SK-N-SH (cell line): ENCODE results near the gene TTYH3. TPM values are rescaled to one million over a fixed set of nuclear protein-coding genes. Genes with fewer than 3 reads are reported as not detected.

Source experiments
- CTCF ChIA-PET: fragments of 300-600, 350-600 bp; formaldehyde crosslinking; extraction: SDS; loops from one replicate; lab custom pipeline; 2021; lab: Yijun Ruan, JAX
- POLR2A ChIA-PET: fragments of 350-600 bp; sonication (Branson Sonifier 250); formaldehyde crosslinking; extraction: SDS; loops from one replicate; lab custom pipeline; 2020; ENCODE audit warnings: antibody characterized with exemption, inconsistent platforms; lab: Yijun Ruan, JAX
- DNase-seq: peaks from one replicate; pipeline ENCODE4 v3.0.0; 2012
- H2AFZ ChIP-seq: fragments of 200-600 bp; sonication (generic); 2 replicates; pipeline ENCODE4 v1.8.1; 2016; ENCODE audit warnings: antibody characterized with exemption, mild to moderate bottlenecking, low read depth
- H3F3A ChIP-seq: fragments of 200-600 bp; sonication (generic); replicated peaks from 2 replicates; pipeline ENCODE3; 2016; ENCODE audit warnings: antibody characterized with exemption, mild to moderate bottlenecking; ENCODE audit not compliant: insufficient read depth
- H3K27ac ChIP-seq, 2 experiments: fragments of 200-500 bp in 1 of 2; fragments of 200-600 bp in 1 of 2; sonication (Bioruptor generic) in 1 of 2; sonication (generic), shearing (Covaris generic) in 1 of 2; 2 replicates each; pipeline versions ENCODE4 v1.5.1 to v1.6.1; 2014 to 2016; ENCODE audit warnings: low read depth in 2 of 2, inconsistent platforms in 1 of 2, low read length in 1 of 2, mild to moderate bottlenecking in 1 of 2, mixed read lengths in 1 of 2
- H3K27me3 ChIP-seq: fragments of 200-600 bp; sonication (generic), shearing (Covaris generic); 2 replicates; pipeline ENCODE4 v1.6.1; 2016; ENCODE audit warnings: mixed run types; ENCODE audit not compliant: insufficient read depth
- H3K36me3 ChIP-seq, 2 experiments: fragments of 200-500 bp in 1 of 2; fragments of 200-600 bp in 1 of 2; sonication (Bioruptor generic) in 1 of 2; sonication (generic) in 1 of 2; replicated peaks in 1 of 2; 2 replicates each; pipeline versions ENCODE3 to v1.5.1; 2014 to 2016; ENCODE audit warnings: low read length in 1 of 2, mild to moderate bottlenecking in 1 of 2; ENCODE audit not compliant: insufficient read depth in 2 of 2, control insufficient read depth in 1 of 2
- H3K4me1 ChIP-seq, 2 experiments: fragments of 200-500 bp in 1 of 2; fragments of 200-600 bp in 1 of 2; sonication (Bioruptor generic) in 1 of 2; sonication (generic), shearing (Covaris generic) in 1 of 2; 2 replicates each; pipeline versions ENCODE4 v1.5.1 to v1.6.1; 2014 to 2016; ENCODE audit warnings: low read depth in 1 of 2, low read length in 1 of 2, mixed run types in 1 of 2; ENCODE audit not compliant: insufficient read depth in 2 of 2, control insufficient read depth in 1 of 2
- H3K4me2 ChIP-seq: fragments of 200-600 bp; sonication (generic), shearing (Covaris generic); 2 replicates; pipeline ENCODE4 v1.6.1; 2017; ENCODE audit warnings: mixed run types
- H3K4me3 ChIP-seq, 2 experiments: fragments of 200-500 bp in 1 of 2; fragments of 200-600 bp in 1 of 2; sonication (Bioruptor generic) in 1 of 2; sonication (generic), shearing (Covaris generic) in 1 of 2; 2 replicates each; pipeline versions ENCODE4 v1.5.1 to v1.8.1; 2014 to 2016; ENCODE audit warnings: low read depth in 2 of 2, inconsistent platforms in 1 of 2, low read length in 1 of 2, mild to moderate bottlenecking in 1 of 2, mixed read lengths in 1 of 2, moderate library complexity in 1 of 2
- H3K79me2 ChIP-seq: fragments of 200-600 bp; sonication (generic); 2 replicates; pipeline ENCODE4 v1.8.1; 2017; ENCODE audit warnings: mild to moderate bottlenecking; ENCODE audit not compliant: insufficient read depth
- H3K9ac ChIP-seq: fragments of 200-600 bp; sonication (generic); 2 replicates; pipeline ENCODE4 v1.6.1; 2017; ENCODE audit warnings: mixed run types
- H3K9me2 ChIP-seq: fragments of 200-600 bp; sonication (generic); 2 replicates; pipeline ENCODE4 v1.6.1; 2017; ENCODE audit warnings: mixed run types
- H3K9me3 ChIP-seq: fragments of 200-600 bp; sonication (generic); 2 replicates; pipeline ENCODE4 v1.6.1; 2017; ENCODE audit warnings: mixed run types, mild to moderate bottlenecking, moderate library complexity
- H4K20me1 ChIP-seq: fragments of 200-600 bp; sonication (generic); 2 replicates; pipeline ENCODE4 v1.6.1; 2017; ENCODE audit warnings: mild to moderate bottlenecking, mixed run types; ENCODE audit not compliant: insufficient read depth
- EZH2phosphoT487 ChIP-seq: fragments of 200-600 bp; sonication (generic); IDR thresholded peaks from 2 replicates; pipeline ENCODE4 v1.6.1; 2017; ENCODE audit warnings: low read depth, mixed run types, mild to moderate bottlenecking, antibody characterized with exemption, moderate library complexity, borderline replicate concordance
- FOSL2 ChIP-seq: IDR thresholded peaks from 2 replicates; pipeline ENCODE4 v1.4.0; 2012; ENCODE audit warnings: low read depth, mild to moderate bottlenecking, moderate library complexity, borderline replicate concordance
- MAX ChIP-seq: IDR thresholded peaks from 2 replicates; pipeline ENCODE4 v1.4.0; 2012; ENCODE audit warnings: low read depth
- MEF2A ChIP-seq: IDR thresholded peaks from 2 replicates; pipeline ENCODE4 v1.4.0; 2012; ENCODE audit warnings: low read depth, borderline replicate concordance
- NFIC ChIP-seq: IDR thresholded peaks from 2 replicates; pipeline ENCODE4 v1.4.0; 2012; ENCODE audit warnings: borderline replicate concordance
- PBX3 ChIP-seq: IDR thresholded peaks from 2 replicates; pipeline ENCODE4; 2012
- REST ChIP-seq: IDR thresholded peaks from 2 replicates; pipeline ENCODE4 v1.6.1; 2012; ENCODE audit warnings: mild to moderate bottlenecking, low read depth, low read length, moderate library complexity
- RFX5 ChIP-seq: IDR thresholded peaks from 2 replicates; pipeline ENCODE4 v1.6.1; 2012; ENCODE audit warnings: mild to moderate bottlenecking, improper control_type of control experiment, low read length
- RXRA ChIP-seq: IDR thresholded peaks from 2 replicates; pipeline ENCODE4 v1.4.0; 2012; ENCODE audit warnings: low read depth, mild to moderate bottlenecking, borderline replicate concordance
- TAF1 ChIP-seq: IDR thresholded peaks from 2 replicates; pipeline ENCODE4 v1.6.1; 2012; ENCODE audit warnings: low read depth, mild to moderate bottlenecking, low read length, moderate library complexity, borderline replicate concordance
- TCF12 ChIP-seq: IDR thresholded peaks from 2 replicates; pipeline ENCODE4 v1.4.0; 2012
- YY1 ChIP-seq: IDR thresholded peaks from 2 replicates; pipeline ENCODE4 v1.4.0; 2012; ENCODE audit warnings: low read depth, mild to moderate bottlenecking
- WGBS: methylation state at CpG from one replicate; pipeline ENCODE4 v1.1.6; 2017; ENCODE audit warnings: low lambda C conversion rate; 5-methylcytosine and 5-hydroxymethylcytosine counted together
- polyA plus RNA-seq, 3 experiments: library from polyadenylated mRNA; depleted of rRNA; stranded (reverse); fragments of >200 nt; gene quantifications; 2 replicates each; pipeline ENCODE4 v1.2.3, GENCODE V29; 2012

The TTYH3 gene
- polyA plus RNA-seq, 1 of the 3 experiments (the other 2 are of a cell fraction), result 105 TPM

DNA sequence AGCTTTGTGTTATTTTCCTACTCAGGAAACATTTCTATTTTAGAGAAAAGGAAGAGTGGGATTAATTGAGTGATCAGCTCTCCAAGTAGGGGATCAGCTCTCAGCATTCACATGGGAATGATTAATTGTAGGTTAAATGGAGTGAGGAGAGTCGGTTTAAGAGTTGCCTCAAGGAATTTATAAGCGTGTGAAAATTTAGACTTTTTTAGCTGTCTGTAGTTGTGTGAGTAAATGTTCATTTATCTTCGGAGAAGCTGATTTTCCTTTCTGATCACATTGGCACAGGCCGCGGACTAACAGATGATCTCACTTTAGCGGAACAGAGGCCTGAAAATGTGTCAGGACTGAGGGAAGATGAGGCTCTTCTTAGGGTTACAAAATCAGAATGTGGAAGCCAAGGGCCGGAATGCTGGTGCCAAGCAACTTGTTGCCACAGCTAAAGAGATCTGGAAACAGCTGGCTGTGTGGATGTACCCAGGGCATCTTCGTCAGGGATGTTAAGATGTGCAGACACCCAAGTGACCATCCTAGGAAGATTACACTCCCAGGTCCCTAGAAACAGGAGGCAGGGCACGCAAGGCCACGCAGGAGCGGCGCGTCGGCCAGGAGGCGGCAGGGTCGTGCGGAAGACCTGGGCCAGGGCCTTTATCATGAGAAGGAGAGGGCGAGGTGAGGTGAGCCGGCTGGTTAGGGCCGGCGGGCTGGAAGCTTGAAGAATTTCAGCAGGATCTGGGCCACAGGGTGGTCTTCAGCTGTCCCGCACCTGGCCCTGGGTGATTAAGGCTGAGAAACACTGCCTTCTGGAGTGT, 35.1 kb upstream of the TTYH3 start:
- Histone ChIP-seq H3K36me3 (peaks cover 19 to 75% of the 10 kb centered on the region in 2 experiments), H3K27me3 (no peaks in the 10 kb centered on the region), H3F3A (no peaks in the 10 kb centered on the region), H2AFZ (no peak overlapping the region), H4K20me1 (no peaks in the 10 kb centered on the region), H3K4me1 (no peaks in the 10 kb centered on the region; a peak in 1 of 4 replicates), H3K9me3 (no peaks in the 10 kb centered on the region), H3K9ac (no peak overlapping the region), H3K9me2 (no peaks in the 10 kb centered on the region), H3K79me2 (no peaks in the 10 kb centered on the region), H3K4me3 (no peak overlapping the region), H3K27ac (no peak overlapping the region)
- POLR2A ChIA-PET, result interaction anchor here (0.7 kb wide), 1 partner anchor 1108 kb away, joined by 3 read pairs; no protein-coding TSS in a partner anchor
- WGBS, result 88% methylated on average over 22 of the region's 22 CpGs
- no peak for DNase-seq
- TF ChIP-seq RFX5 (no peak), YY1 (no peak), PBX3 (no peak), TCF12 (no peak), TAF1 (no peak), MEF2A (no peak), EZH2phosphoT487 (no peak), RXRA (no peak), FOSL2 (no peak), NFIC (no peak), MAX (no peak), REST (no peak)
- TF ChIP-seq, all 33 proteins: peak for 0
- H3K4me2 ChIP-seq, result no peak overlapping the region
- CTCF ChIA-PET, result interaction anchor here (0.7 to 2.4 kb wide), 6 partner anchors 8 to 145 kb away, joined by 3 to 7 read pairs (median 4); no protein-coding TSS in a partner anchor
